Fibroblast of peridontal ligament (primary cell): ENCODE data around the gene PREX1.
A peak's percentile ranks its signal among the peaks of the same experiment; 100 is the strongest.

ENCODE experiments used
- DNase-seq: peaks from one replicate; pipeline ENCODE4 v3.0.0-alpha.2; 2010; ENCODE audit errors: extremely low read depth

The PREX1 gene

GRCh38 chr20:48635361-48635760 is 192.4 kb downstream of the PREX1 start:
- no peak for DNase-seq

- DNase-seq = no peak
These were observed 193.2 kb downstream of the PREX1 start for GRCh38 chr20:48634641-48635040.

DNA sequence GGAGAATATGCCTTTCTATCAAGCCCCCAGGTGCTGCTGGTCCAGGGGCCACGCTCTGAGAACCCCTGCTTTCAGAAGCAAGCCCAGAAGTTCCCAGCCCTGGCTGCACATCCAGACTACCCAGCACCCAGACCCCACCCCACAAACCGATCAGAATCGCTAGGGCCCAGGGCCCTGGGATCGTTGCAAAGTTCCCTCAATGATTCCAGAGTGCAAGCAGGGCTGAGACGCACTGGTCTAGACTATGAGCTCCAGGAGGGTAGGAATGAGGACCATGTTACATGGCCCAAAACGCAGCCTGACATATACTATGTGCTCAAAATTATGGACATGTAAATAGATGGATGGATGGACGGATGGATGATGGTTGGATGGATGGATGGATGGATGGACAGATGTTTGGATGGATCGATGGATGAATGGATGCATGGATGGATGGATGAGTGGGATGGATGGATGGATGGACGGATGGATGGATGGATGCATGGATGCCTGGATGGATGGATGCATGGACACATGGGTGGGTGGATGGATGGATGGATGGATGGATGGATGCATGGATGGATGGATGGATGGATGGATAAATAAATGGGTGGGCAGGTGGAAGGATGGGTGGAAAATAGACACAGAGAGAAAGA is 194.1 kb downstream of the PREX1 start:
- DNase-seq = no peak

DNA sequence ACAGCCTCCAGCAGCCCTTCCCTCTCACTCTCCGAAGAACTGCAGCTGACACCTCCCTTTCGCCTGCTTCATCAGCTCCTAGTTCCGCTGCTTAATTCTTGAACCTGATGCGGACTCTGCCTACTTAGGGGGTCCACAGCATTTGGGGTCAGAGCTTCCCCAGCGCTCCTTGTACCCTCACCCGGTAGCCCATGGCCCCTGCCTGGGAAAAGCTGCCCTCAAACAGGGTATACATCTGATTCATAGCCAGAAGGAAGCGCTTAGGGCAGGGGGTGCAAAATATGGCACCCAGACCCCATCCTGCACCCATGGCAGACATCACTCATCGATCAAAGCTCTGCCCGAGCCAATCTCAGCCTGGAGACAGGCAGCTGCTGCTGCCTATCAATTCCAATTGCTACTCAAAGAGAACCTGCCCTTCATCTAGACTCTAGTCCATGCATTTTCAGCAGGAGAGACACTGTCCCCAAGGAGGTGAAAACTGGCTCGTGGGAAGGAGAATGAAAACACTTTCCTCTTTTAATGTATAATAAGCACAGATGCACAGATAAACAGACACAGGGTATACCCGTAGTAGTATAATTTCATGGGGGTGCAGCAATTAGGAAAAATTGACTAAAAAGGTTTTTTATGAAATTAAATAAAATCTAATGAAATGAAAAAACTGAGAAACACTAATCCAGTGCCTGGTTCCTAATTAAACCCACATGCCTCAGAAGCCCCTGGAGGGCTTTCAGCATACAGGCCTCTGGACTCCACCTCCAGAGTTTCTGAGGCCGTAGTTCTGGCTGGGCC is 194.8 kb downstream of the PREX1 start:
- no peak for DNase-seq

- DNase-seq = no peak
These were observed 195.6 kb downstream of the PREX1 start for GRCh38 chr20:48632017-48632824.

GRCh38 chr20:48631114-48632016 is 196.4 kb downstream of the PREX1 start:
- peak; percentile 49 for DNase-seq

GRCh38 chr20:48630342-48631075 is 197.3 kb downstream of the PREX1 start:
- DNase-seq = no peak

DNA sequence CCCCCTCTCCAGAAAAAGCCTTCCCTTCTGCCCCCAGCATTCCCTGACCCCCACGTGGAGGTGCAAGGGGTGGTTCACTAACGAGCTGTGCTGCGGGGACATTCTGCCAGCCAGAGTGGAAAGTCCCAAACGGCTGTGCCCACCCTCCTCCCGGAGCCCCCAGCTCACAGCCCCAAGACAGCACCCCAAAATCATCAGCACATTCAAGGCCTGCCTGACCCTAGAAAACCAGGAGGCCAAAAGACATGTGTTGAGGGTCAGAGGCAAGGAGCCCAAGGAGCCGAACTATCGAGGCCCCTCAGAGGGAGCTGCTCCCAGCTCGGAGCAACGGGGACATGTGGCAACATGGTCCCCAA is 197.9 kb downstream of the PREX1 start:
- no peak for DNase-seq

DNA sequence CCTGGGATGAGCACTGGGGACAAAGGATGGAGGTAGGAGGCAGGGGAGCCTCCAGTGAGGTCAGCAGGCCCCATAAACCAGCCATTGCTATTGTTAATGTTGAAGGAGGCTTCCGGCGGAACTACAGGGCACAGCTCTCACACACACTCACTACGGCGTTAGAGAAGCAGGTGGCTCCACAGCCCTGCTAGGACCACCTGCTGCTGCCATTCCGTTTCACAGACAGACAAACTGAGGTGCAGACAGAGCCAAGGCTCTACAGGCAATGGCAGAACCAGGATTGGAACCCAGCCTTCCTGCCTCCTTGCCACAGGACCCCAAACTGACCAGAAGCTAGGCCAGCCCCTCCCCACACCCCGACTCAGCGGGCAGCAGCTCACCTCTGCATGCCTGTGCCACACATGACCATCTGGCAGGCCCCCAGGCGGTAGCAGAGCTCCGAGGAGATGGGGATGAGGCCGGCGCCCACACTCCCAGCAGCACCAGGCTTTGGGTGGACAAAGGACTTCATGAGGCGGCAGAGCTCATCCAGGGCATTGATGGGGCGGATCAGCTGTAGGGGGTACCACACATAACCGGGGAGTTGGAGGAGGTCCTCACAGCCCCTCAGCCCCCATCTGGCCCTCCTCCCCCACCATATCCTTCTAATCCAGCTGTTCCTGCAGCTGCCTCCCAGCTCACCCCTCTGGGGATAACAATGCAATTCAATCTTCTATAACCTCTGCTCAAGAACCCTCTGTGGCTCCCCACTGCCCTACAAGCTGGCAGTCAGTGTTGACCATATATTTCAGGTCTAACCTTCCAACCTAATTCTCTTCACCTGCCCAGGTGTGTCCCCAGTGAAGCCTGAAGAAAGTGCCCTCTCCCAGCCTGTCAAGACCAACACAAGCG is 198.5 kb downstream of the PREX1 start:
- no peak for DNase-seq

GRCh38 chr20:48627737-48628128 is 200.1 kb downstream of the PREX1 start:
- DNase-seq = no peak

DNA sequence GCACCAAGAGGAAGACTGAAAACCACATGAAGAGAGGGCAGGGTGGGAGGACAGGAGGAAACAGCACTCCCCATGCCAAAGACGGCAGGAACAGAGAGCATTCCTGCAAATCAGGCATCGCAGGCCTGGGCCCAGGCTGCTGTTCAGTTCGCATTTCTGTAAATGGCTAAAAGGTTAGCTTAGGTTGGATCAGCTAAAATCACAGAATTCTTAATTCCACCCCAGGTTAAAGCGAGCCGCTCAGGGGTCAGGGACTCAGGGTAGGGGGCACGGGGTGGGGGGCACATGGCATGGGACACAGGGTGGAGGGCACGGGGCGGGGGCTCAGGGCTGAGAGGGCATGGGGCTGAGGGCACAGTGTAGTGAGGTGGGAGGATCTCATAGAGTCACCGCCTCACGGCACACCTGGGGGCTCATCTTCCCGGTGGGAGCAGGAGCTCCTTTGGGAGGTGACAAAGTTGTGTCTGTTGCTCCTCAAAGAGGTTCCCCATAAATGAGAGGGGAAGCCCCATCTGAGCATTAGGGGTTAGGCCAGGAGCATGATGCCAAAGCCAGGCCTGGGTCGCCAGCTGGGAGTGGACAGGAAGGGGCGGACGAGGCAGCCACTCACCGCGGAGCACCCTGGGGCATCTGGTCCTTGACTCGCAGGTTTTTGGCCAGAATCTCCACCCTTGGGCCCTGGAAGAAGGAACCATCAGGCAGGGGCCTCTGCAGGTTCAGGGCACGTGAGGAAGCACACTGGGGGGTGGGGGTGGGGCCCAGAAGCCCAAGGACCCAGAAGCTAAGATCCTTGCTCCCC is 200.7 kb downstream of the PREX1 start:
- DNase-seq = no peak

- peak; percentile 73 for DNase-seq
These were observed 201.4 kb downstream of the PREX1 start for GRCh38 chr20:48626226-48626937.

DNA sequence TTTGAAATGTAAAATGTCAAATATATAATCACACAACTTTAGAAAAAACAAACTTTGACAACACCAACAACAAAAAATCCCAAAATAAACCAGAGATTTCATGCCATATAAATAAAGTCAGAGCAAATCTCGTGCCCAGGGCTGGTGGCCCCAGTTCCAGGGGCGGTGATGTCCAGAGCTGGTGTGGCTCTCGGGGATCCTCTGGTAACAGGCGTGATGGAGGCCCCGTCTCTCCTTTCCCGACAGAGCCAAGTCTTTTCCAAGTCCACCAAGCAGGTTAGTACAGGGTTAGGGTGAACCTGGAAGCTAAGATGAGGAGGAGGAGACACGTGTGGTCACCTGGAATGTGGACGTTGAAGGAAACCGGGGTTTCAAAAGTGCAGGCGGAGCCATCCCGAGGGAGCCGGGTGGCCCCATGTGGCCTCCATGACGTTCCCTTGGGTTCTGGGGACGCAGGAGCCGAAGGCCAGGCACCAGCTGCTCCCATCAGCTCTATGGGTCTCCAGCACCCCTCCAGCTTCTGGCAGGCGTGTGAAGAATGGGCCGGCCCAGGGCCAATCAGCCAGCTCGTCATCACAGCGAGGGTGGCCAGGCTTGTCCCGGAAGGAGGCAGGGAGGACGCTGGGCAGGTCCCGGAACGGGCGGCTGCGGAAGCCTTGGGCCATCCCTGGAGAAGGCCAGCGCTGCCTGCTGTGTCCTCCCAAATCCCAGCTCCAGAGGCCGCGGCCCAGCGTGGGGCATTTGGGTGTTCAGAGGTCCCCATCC is 202.5 kb downstream of the PREX1 start:
- no peak for DNase-seq

GRCh38 chr20:48624315-48625020 is 203.3 kb downstream of the PREX1 start:
- DNase-seq = no peak

GRCh38 chr20:48623906-48624265 is 203.9 kb downstream of the PREX1 start:
- DNase-seq = no peak

GRCh38 chr20:48623176-48623905 is 204.5 kb downstream of the PREX1 start:
- no peak for DNase-seq
